Mucosa of stomach (tissue), 1 donor: ENCODE data around the gene COL23A1.

Source experiments
- H3K27me3 ChIP-seq: one replicate; pipeline ENCODE4 v1.7.0; 2013; ENCODE audit warnings: mild to moderate bottlenecking, low read length; ENCODE audit not compliant: control insufficient read depth, insufficient read depth
- H3K36me3 ChIP-seq: one replicate; pipeline ENCODE4 v1.7.0; 2013; ENCODE audit warnings: low read length; ENCODE audit not compliant: control insufficient read depth, insufficient read depth
- H3K4me1 ChIP-seq: one replicate; pipeline ENCODE4 v1.7.0; 2013; ENCODE audit warnings: mild to moderate bottlenecking, low read length; ENCODE audit not compliant: control insufficient read depth, insufficient read depth
- H3K4me3 ChIP-seq: one replicate; pipeline ENCODE4 v1.7.0; 2013; ENCODE audit warnings: low read length
- H3K9ac ChIP-seq: one replicate; pipeline ENCODE4 v1.7.0; 2013; ENCODE audit warnings: mild to moderate bottlenecking, low read length, moderate library complexity
- H3K9me3 ChIP-seq: one replicate; pipeline ENCODE4 v1.7.0; 2013; ENCODE audit warnings: mild to moderate bottlenecking, low read length, moderate library complexity; ENCODE audit not compliant: control insufficient read depth
- donor health status: Pancreatic carcinoma.

Gene COL23A1

DNA sequence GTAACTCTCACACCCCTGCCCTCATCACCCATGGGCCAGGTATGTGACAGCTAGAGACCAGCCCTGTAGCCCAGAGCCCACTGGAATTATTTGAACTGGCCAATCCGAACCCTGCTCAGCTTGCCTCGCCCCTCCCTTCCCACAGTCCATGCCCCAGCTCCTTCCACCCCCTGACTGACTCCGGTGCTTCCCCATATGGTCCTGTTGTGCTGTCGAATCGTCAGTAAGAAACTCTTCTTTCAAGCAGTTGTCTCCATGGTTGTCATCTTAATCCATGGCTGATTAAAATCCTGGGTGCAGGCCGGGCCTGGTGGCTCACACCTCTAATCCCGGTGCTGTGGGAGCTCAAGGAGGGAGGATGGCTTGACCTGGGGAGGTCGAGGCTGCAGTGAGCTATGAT lies 118.5 kb downstream of the COL23A1 start:
- H3K36me3 ChIP-seq: no peaks in the 10 kb centered on the region
- H3K27me3 ChIP-seq: no peaks in the 10 kb centered on the region
- no peaks in the 10 kb centered on the region for H3K4me1 ChIP-seq
- no peak overlapping the region for H3K4me3 ChIP-seq
- no peaks in the 10 kb centered on the region for H3K9me3 ChIP-seq
- H3K9ac ChIP-seq: no peak overlapping the region

DNA sequence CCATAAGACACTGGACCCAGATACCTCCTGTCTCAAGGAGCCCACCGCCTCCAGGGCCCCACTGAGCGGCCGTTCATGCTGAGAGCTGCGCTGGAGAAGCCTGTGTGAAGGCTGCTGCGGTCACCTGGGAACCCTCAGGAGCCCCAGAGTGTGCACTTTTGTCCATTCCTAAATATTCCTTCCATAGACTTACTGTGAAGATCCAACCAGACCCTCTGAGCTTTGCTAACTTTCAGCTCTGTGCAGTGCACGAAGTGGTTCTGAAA lies 119.5 kb downstream of the COL23A1 start:
- Histone ChIP-seq H3K27me3 (no peaks in the 10 kb centered on the region), H3K36me3 (no peaks in the 10 kb centered on the region), H3K4me3 (no peak overlapping the region), H3K9ac (no peak overlapping the region), H3K9me3 (no peaks in the 10 kb centered on the region), H3K4me1 (no peaks in the 10 kb centered on the region)

- H3K27me3 ChIP-seq: no peaks in the 10 kb centered on the region
- H3K9ac ChIP-seq: no peak overlapping the region
- no peaks in the 10 kb centered on the region for H3K9me3 ChIP-seq
- H3K36me3 ChIP-seq: no peaks in the 10 kb centered on the region
- H3K4me3 ChIP-seq: no peak overlapping the region
- no peaks in the 10 kb centered on the region for H3K4me1 ChIP-seq
Measured at GRCh38 chr5:178469975-178470759, 120.0 kb downstream of the COL23A1 start.

- Histone ChIP-seq H3K36me3 (no peaks in the 10 kb centered on the region), H3K9me3 (no peaks in the 10 kb centered on the region), H3K27me3 (no peaks in the 10 kb centered on the region), H3K4me1 (no peaks in the 10 kb centered on the region), H3K9ac (no peak overlapping the region), H3K4me3 (no peak overlapping the region)
Measured at GRCh38 chr5:178469011-178469974, 120.9 kb downstream of the COL23A1 start.

DNA sequence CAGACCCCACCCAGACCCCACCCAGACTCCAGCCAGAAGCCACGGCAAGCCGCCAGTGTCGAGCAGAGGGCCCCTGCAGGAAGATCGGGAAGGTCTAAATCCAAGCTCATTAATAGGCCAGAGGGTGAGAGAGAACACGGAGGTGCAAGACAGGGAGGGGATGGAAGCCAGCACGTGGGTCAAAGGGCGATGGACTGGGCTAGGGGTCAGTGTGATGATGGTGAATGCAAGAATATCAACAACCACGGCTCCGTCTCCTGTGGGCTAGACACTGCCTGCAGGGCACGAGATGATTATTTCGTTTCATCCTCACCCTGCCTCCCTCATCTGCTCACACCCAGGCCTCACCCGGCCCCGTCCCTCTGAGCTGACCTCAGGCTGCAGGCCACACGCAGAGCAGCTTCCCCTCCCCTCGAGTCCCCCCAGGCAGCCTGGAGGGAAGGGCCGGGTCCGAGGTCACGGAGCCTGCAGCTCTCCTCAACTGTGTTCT lies 122.0 kb downstream of the COL23A1 start:
- Histone ChIP-seq H3K27me3 (no peaks in the 10 kb centered on the region), H3K9ac (no peak overlapping the region), H3K4me3 (no peak overlapping the region)

GRCh38 chr5:178467568-178468195 lies 122.5 kb downstream of the COL23A1 start:
- no peaks in the 10 kb centered on the region for H3K4me1 ChIP-seq
- H3K4me3 ChIP-seq: no peak overlapping the region
- H3K9me3 ChIP-seq: no peaks in the 10 kb centered on the region
- H3K36me3 ChIP-seq: no peaks in the 10 kb centered on the region
- H3K27me3 ChIP-seq: no peaks in the 10 kb centered on the region
- H3K9ac ChIP-seq: no peak overlapping the region

More for the DNA sequence above, 122.0 kb downstream of the COL23A1 start:
- Histone ChIP-seq H3K9me3 (no peaks in the 10 kb centered on the region), H3K36me3 (no peaks in the 10 kb centered on the region), H3K4me1 (no peaks in the 10 kb centered on the region)

GRCh38 chr5:178467205-178467567 lies 123.0 kb downstream of the COL23A1 start:
- no peaks in the 10 kb centered on the region for H3K9me3 ChIP-seq
- no peak overlapping the region for H3K4me3 ChIP-seq
- H3K27me3 ChIP-seq: no peaks in the 10 kb centered on the region
- no peaks in the 10 kb centered on the region for H3K4me1 ChIP-seq
- H3K9ac ChIP-seq: no peak overlapping the region
- no peaks in the 10 kb centered on the region for H3K36me3 ChIP-seq

DNA sequence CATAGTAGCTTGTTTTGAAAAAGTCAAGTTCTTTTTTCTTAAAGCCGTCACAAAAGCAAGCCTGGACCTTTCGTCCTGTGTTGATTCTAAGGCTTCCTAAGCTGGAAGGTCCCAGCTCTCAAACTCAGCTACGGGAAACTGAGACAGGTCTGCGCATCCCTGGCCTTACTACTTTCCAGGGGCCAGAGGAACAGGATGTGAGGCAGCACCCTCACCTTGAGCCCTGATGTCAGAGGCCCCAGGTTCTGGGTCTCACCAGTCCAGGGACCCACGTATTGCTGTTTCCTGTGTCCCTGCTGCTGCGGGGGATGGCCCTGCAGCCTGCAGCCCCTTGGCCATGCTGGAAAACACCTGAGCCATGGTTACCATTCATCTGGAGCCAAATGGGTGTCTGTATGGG lies 123.9 kb downstream of the COL23A1 start:
- no peaks in the 10 kb centered on the region for H3K36me3 ChIP-seq
- H3K4me1 ChIP-seq: no peaks in the 10 kb centered on the region
- H3K4me3 ChIP-seq: no peak overlapping the region
- no peaks in the 10 kb centered on the region for H3K27me3 ChIP-seq
- no peaks in the 10 kb centered on the region for H3K9me3 ChIP-seq
- no peak overlapping the region for H3K9ac ChIP-seq

- Histone ChIP-seq H3K4me1 (no peaks in the 10 kb centered on the region), H3K4me3 (no peak overlapping the region), H3K36me3 (no peaks in the 10 kb centered on the region), H3K27me3 (no peaks in the 10 kb centered on the region), H3K9ac (no peak overlapping the region), H3K9me3 (no peaks in the 10 kb centered on the region)
Measured at GRCh38 chr5:178465861-178466288, 124.3 kb downstream of the COL23A1 start.

DNA sequence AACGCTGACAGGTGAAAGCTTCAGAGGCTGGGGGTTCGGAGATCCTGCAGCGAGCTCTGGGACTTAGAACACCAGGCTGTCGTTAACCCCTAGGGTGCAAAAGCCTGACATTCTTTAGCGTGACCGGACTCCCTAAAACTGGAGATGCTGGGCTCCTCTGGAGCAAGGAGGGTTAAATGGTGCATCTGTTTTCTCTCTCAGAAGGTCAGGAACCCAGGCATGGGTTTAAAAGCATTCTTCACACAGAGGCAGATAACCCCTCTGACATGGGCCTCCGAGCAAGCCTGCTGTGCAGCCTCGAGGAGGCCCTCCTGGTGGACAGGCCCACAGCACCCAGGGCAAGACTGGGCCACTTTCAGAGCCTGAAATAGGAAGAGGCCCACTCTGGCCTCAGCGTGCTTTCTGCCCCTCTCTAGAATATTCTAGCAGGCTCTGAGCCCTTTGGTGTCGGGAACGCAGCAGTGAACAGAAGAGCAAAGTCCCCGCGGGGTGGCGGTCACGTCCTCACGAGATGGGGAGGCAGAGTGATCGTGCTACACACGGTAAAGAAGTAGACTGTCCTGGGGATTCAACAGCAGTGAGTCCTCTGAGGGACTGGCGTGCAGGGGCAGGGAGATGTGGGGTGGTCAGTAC lies 124.8 kb downstream of the COL23A1 start:
- Histone ChIP-seq H3K4me1 (no peaks in the 10 kb centered on the region), H3K9ac (no peak overlapping the region), H3K4me3 (no peak overlapping the region), H3K27me3 (no peaks in the 10 kb centered on the region), H3K36me3 (no peaks in the 10 kb centered on the region), H3K9me3 (no peaks in the 10 kb centered on the region)

DNA sequence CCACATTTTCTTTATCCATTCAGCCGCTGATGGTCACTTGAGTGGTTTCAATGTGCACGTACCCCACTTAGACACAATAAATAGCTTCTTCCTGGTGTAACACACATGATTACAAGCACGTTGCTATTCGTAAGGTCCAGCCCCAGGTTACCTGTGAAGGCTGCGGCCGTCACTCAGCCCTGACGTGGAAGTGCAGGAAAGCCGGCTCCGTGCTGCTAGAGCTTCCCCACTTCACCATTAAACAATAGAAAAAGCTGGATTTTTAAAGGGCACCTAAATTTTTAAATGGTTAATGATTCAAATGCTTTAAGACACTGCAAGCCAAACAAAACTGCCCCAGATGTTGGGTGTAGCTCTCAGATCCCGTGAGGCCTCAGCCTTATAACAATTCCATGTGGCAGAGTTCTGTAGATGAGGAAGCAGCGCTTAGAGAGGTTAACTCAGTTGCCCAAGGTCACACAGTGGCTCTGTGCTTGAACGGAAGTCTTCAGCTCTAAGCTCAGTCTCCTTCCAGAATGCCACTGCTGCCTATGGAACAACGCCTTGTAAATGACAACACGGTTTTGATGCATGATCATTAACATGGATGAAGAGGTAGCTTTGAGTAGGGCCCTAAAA lies 125.7 kb downstream of the COL23A1 start:
- H3K4me1 ChIP-seq: no peaks in the 10 kb centered on the region
- no peak overlapping the region for H3K9ac ChIP-seq
- H3K4me3 ChIP-seq: no peak overlapping the region
- H3K27me3 ChIP-seq: no peaks in the 10 kb centered on the region
- no peaks in the 10 kb centered on the region for H3K9me3 ChIP-seq
- no peaks in the 10 kb centered on the region for H3K36me3 ChIP-seq
